Middle frontal gyrus (tissue), 1 donor: ENCODE measurements around the gene GPRC5A.
A peak's percentile ranks its signal among the peaks of the same experiment; 100 is the strongest.

Source experiments
- DNase-seq: peaks from one replicate; pipeline ENCODE4 v3.0.0-alpha.2; 2015; ENCODE audit warnings: low spot score; ENCODE audit errors: extremely low spot score

The GPRC5A gene

DNA sequence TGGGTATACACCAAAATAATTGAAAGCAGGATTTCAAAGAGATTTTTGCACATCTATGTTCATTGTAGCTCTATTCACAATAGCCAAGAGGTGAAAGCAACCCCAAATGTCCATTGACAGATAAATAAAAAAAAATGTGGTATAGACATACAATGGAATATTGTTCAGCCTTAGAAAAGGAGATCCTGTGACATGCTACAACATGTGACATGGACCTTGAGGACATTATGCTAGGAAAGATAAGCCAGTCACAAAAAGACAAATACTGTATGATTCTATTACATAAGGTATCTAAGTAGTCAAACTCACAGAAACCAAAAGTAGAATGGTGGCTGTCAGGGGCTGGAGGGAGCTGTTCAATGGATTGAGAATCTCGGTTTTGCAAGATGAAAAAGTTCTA lies 48.5 kb downstream of the GPRC5A start:
- no peak for DNase-seq

DNA sequence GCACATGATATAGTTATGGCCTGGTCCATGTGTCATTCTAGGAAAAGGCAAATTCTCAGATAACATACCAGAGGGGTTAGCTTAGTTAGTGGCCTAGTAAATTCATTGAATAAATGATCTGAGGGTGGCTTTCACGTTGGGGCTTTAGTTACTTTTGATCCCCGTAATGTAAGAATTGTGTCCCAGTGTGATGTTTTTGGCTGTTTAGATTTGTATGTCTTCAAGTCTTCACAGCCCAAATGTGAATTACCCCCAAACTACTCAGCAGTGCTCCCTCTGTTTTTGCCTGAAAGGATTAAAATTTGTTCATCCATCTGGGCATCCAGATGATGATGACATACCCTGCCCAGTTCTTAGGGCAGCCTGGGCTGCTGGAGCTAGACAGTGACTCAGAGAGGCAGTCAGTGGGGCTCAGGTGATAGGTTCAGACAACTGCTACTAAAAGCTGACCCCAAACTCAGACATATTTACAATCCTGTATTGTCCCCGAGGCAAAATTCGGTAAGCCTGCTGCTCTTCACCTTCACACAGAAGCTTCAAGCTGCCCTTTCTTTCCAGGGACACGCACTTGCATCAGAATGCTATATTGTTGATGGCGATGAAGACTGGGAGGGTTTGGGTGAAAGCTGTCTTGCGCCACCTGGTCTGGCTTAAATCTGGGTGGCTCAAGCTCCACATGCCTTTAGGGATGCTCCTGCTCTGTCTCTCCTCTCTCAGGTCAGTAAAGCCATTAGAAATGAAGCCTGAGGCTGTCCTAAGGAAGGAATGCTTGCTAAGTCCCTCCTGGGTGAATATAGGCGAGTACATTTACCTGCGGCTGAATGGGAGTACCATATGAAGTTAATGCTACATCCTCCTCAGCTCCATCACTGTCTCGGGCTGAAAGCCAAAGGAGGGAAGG lies 50.3 kb downstream of the GPRC5A start:
- DNase-seq, result no peak

- no peak for DNase-seq
These were observed 52.4 kb downstream of the GPRC5A start for GRCh38 chr12:12943586-12944260.

DNA sequence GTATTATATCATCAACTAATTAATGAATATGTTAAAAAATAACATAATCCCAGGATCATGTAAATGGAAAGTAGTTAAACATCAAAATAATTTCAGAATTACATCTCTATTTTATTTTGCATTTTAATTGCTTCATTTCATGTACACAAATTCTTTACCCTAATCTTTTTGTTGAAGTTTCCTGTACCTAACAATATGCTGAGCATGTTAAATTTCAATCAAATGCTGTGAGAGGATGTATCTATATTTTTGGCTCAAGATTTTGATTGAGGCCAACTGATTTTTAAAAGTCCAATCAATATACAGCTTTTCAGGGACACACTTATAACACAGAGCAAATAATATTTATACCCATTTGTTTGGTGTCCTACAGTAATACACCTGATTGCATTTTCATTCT lies 54.2 kb downstream of the GPRC5A start:
- no peak for DNase-seq

DNA sequence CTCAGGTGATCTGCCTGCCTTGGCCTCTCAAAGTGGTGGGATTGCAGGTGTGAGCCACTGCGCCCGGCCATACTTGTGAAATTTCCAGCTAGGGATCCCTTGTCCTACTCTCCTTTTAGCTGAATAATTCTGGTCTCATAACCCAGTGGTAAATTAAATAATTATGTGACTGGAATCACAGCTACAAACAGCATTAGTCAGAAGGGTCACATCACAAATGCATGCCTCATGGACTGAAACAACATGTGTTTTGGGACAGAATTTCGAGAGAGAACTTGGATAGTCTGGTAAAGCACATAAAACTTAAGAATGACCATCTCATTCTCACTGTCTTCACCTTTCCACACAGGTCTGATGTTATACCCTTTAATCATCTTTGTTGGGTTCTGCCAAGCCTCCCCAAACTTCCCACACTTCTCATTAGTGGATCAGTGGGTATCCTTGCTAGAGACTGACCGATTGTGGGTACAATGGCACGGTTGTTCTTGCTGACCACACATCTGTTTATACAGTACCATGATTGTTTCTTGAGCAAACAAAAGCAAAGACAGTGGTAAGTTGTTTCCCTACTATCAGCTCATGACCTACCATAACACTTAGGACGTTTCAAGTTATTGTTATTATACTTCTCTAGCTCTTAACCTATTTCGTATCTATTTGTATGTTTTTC lies 55.5 kb downstream of the GPRC5A start:
- peak; percentile 61 for DNase-seq

DNA sequence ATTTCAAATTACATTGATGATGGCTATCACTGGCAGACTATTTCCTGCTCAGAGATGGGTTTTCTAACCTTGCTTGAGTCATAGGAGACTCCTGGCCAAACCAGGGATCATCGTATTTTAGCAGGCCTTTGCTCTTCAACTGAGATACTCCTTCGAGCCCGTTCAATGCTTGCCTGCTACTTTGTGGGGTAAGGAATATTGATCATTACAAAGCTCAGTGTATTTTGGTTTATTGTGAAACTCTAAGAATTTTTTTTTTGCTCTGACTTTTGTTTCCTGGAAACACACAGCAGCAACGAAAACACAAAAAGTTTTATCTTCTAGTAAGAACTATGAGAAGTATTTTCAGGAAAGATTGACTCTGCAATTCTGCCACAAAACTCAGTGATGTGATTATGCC lies 56.5 kb downstream of the GPRC5A start:
- no peak for DNase-seq

- no peak for DNase-seq
These were observed 60.1 kb downstream of the GPRC5A start for GRCh38 chr12:12951504-12951903.

DNA sequence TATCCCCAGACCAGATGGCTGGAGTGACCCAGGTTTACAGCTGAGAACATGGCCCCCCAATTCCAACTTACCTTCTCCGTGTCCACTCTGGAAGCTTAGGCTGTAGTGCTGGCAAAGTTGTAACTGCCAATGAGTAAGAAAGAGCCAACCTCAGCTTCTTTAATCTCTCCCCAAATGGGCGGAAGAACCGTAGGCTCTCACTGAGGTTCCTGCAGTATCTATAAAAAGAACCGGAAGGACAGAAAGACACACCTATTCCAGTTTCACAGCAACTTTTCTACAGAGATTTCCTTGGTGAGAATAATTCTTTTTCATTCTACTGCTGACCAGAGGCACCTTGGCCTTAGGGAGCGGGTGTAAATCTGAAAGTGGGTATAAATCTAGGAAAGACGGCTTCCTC lies 60.7 kb downstream of the GPRC5A start, which contains the start of gene GPRC5D:
TSS of gene GPRC5D (minus strand) at position 135 of the 400 bp plus-strand sequence. CDS start 1,786 bp downstream, outside the sequence.
- DNase-seq, result no peak

DNA sequence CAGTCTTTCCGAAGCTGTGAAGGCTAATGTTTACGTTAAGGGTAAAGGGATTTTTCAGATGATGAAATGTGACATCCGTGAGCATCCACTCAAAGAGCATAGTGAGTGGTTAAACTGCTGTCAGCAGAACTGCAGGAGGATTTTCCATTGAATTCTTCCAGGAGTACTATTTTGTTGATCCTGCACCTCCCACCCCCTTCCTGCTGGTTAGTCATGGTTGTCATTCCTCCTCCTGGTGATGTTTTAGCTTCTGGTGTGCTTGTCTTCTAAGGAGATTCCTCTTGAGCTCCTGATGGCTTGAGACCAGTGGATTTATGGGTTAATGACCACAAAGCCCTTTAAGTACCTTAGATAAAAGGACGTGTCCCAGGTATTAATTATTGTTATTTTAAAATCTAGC lies 63.0 kb downstream of the GPRC5A start:
- DNase-seq, result no peak

- DNase-seq, result no peak
These were observed 63.7 kb downstream of the GPRC5A start for GRCh38 chr12:12954878-12955625.

DNA sequence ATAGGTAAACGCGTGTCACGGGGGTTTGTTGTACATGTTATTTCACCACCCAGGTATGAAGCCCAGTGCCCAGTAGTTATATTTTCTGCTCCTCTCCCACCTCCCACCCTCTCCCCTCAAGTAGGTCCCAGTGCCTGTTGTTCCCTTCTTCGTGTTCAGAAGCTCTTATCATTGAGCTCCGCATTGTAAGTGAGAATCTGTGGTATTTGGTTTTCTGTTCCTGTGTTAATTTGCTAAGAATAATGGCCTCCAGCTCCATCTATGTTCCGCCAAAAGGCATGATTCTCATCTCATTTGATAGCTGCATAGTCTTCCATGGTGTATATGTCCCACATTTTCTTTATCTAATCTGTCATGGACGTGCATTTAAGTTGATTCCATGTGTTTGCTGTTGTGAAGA lies 67.5 kb downstream of the GPRC5A start:
- DNase-seq, result no peak

GRCh38 chr12:12960639-12961209 lies 69.4 kb downstream of the GPRC5A start:
- no peak for DNase-seq

GRCh38 chr12:12964255-12964654 lies 72.9 kb downstream of the GPRC5A start:
- no peak for DNase-seq

GRCh38 chr12:12965836-12966235 lies 74.5 kb downstream of the GPRC5A start:
- DNase-seq, result no peak
